Mucosa of rectum (tissue), 2 donors: ENCODE measurements around the gene CASP12.

Experiments used
- H3K27ac ChIP-seq, 2 donors: one replicate each; pipeline ENCODE4 v1.7.0; 2013; ENCODE audit warnings: inconsistent platforms in 2 of 2, low read depth in 2 of 2, low read length in 2 of 2
- H3K27me3 ChIP-seq, 2 donors: one replicate each; pipeline ENCODE4 v1.7.0; 2013; ENCODE audit warnings: low read length in 2 of 2; ENCODE audit not compliant: control insufficient read depth in 2 of 2, insufficient read depth in 2 of 2
- H3K36me3 ChIP-seq, 2 donors: one replicate each; pipeline ENCODE4 v1.7.0; 2013; ENCODE audit warnings: low read length in 2 of 2; ENCODE audit not compliant: control insufficient read depth in 2 of 2, insufficient read depth in 2 of 2
- H3K4me1 ChIP-seq, 2 donors: one replicate each; pipeline ENCODE4 v1.7.0; 2013; ENCODE audit warnings: low read length in 2 of 2, mild to moderate bottlenecking in 1 of 2; ENCODE audit not compliant: control insufficient read depth in 2 of 2, insufficient read depth in 2 of 2
- H3K4me3 ChIP-seq, 2 donors: one replicate each; pipeline ENCODE4 v1.7.0; 2013; ENCODE audit warnings: low read length in 2 of 2
- H3K9ac ChIP-seq, 2 donors: one replicate each; pipeline ENCODE4 v1.7.0; 2013; ENCODE audit warnings: low read length in 2 of 2, low read depth in 1 of 2, mild to moderate bottlenecking in 1 of 2
- H3K9me3 ChIP-seq, 2 donors: one replicate each; pipeline ENCODE4 v1.7.0; 2013; ENCODE audit warnings: low read length in 2 of 2; ENCODE audit not compliant: control insufficient read depth in 2 of 2
- donor health status: healthy.
- donor health status: Normal muscosa, but diverticular disease.

Gene CASP12

DNA sequence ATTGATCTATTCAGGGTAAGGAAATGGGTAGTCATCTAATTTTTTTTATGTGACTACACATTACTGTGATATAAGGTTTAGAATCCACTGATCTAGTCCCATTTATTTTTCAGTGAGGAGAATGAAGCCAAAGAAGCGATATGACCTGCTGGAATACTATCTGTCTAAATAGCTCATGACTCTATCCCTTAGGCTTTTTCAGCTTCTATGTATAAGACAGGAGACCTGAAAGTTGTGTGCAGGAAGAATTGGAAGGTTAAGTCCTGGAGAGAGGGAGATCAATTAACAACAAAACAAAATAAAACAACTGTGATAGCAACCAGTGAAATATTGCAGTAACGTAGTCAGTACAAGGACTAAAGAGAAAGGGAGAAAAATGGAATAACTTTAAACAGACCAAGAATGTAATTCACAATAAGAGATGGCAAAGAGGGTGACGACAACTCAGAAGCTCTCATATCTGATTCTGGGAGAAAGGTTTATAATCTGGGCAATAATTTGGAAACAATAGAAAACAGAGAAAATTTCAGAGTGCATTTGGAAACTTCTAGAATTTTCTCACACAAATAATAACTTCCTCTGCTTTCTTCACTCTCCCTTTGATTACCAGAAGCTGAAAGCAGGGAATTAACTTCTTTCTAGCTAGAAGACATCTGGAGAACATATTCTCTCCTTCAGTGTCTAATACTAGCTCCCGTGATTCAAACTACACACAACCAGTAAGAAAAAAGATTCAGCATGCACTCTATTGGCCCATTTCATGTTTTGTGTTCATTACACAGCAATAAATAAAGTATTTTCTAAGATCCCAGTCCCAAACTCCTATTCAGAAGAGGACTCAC lies 19.2 kb upstream of the CASP12 start:
- Histone ChIP-seq H3K27ac (peak overlapping the region; percentile 43 to 46), H3K4me3 (peak overlapping the region; percentile 67 to 70), H3K27me3 (no peaks in the 10 kb centered on the region), H3K36me3 (no peaks in the 10 kb centered on the region), H3K9ac (peak overlapping the region; percentile 35 to 58), H3K9me3 (no peaks in the 10 kb centered on the region), H3K4me1 (peaks cover 2 to 12% of the 10 kb centered on the region in 2 donors)

DNA sequence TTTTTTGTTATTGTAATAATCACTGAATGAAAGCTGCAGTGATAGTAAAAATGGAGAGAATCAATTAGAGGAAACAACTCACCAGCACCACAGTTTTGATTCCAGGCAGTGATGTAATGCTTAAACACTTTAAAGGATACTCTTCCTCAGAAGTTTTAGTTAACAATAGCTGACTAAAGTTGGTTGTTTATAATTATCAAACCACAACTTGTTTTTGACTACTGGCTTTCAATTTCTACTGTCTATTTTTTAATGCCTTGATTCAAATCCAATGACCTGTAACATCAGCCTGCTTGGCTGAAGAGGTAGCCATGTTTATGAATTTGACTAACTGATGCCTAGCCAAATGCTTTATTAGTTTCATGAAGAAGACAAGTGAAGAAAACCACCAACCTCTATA lies 18.2 kb upstream of the CASP12 start:
- H3K9ac ChIP-seq: no peak overlapping the region
- H3K27ac ChIP-seq: peak overlapping the region in 1 of 2 donors; percentile 34
- H3K4me3 ChIP-seq: no peak overlapping the region
- peaks cover 2 to 12% of the 10 kb centered on the region in 2 donors for H3K4me1 ChIP-seq
- H3K27me3 ChIP-seq: no peaks in the 10 kb centered on the region
- H3K36me3 ChIP-seq: no peaks in the 10 kb centered on the region
- no peaks in the 10 kb centered on the region for H3K9me3 ChIP-seq

DNA sequence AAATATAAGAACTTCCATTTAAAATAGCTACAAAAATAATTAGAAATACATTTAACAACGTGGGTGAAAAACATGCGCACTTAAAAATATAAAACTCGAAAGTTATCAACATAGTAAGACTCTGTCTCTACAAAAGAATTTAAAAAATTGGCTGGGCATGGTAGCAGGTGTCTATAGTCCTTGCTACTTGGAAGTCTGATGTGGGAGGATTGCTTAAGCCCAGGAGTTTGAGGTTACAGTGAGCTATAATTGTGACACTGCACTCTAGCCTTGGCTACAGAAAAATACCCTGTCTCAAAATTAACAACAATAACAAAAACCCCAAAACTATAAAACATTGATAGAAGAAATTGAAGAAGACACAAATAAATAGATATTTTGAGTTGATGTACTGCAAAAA lies 13.8 kb upstream of the CASP12 start:
- no peaks in the 10 kb centered on the region for H3K36me3 ChIP-seq
- H3K4me3 ChIP-seq: no peak overlapping the region
- no peaks in the 10 kb centered on the region for H3K9me3 ChIP-seq
- H3K4me1 ChIP-seq: peaks cover 2 to 3% of the 10 kb centered on the region in 2 donors
- H3K9ac ChIP-seq: no peak overlapping the region
- H3K27ac ChIP-seq: no peak overlapping the region
- H3K27me3 ChIP-seq: no peaks in the 10 kb centered on the region

GRCh38 chr11:104908186-104908531 lies 9.9 kb upstream of the CASP12 start:
- Histone ChIP-seq H3K9ac (no peak overlapping the region), H3K4me3 (no peak overlapping the region), H3K9me3 (no peaks in the 10 kb centered on the region), H3K36me3 (no peaks in the 10 kb centered on the region), H3K27me3 (no peaks in the 10 kb centered on the region), H3K27ac (no peak overlapping the region), H3K4me1 (no peaks in the 10 kb centered on the region)

GRCh38 chr11:104907521-104908185 lies 9.4 kb upstream of the CASP12 start:
- Histone ChIP-seq H3K9me3 (no peaks in the 10 kb centered on the region), H3K36me3 (no peaks in the 10 kb centered on the region), H3K9ac (no peak overlapping the region), H3K27ac (no peak overlapping the region), H3K4me3 (no peak overlapping the region), H3K27me3 (no peaks in the 10 kb centered on the region), H3K4me1 (no peaks in the 10 kb centered on the region)

DNA sequence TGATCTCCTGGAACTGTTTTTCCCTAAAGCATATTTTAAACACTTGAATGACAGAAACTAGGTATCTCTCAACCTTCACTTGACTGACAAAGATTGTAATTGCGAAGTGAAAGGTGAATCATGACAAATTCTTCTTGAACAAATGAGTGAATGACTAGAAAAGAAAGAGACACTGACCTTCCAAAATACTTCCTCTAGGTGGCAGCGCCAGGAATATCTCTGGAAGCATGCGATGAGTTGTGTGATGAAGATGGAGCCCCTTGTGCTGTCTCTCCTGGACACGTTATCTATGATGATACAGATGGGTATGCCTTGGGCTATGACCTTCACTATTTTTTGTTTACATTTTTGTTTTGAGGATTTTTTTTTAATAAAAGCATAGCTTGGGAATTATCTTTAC lies 7.0 kb upstream of the CASP12 start:
- H3K9me3 ChIP-seq: no peaks in the 10 kb centered on the region
- no peaks in the 10 kb centered on the region for H3K36me3 ChIP-seq
- no peaks in the 10 kb centered on the region for H3K27me3 ChIP-seq
- H3K27ac ChIP-seq: no peak overlapping the region
- H3K4me3 ChIP-seq: no peak overlapping the region
- H3K9ac ChIP-seq: no peak overlapping the region
- no peaks in the 10 kb centered on the region for H3K4me1 ChIP-seq

DNA sequence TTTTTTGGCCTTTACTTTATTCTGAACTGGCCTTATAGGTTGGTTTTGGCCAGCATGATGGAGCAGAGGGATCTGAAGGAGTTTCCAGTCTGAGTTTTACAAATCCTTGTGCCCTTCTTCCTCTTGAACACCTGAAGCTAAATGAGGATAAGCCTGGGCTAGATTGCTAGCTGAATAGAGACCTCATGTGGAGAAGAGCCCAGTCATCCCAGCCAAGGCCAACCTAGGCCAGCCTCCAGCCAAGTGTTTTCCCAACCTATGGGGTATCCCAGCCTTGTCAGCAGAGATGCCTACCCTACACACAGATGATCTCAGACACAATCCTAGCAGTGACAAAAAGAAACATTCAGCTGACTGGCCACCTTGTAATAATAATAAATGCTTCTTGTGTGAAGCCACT lies 966 bp upstream of the CASP12 start:
- Histone ChIP-seq H3K36me3 (no peaks in the 10 kb centered on the region), H3K27ac (no peak overlapping the region)

GRCh38 chr11:104898685-104899013 lies 389 bp upstream of the CASP12 start:
- Histone ChIP-seq H3K9ac (no peak overlapping the region), H3K27ac (peak overlapping the region; percentile 44 to 54), H3K36me3 (no peaks in the 10 kb centered on the region), H3K4me1 (no peaks in the 10 kb centered on the region), H3K4me3 (peak overlapping the region; percentile 6 to 62), H3K9me3 (no peaks in the 10 kb centered on the region), H3K27me3 (no peaks in the 10 kb centered on the region)

More for the DNA sequence above, 966 bp upstream of the CASP12 start:
- H3K27me3 ChIP-seq: no peaks in the 10 kb centered on the region
- no peaks in the 10 kb centered on the region for H3K9me3 ChIP-seq
- no peak overlapping the region for H3K4me3 ChIP-seq
- H3K4me1 ChIP-seq: no peaks in the 10 kb centered on the region
- H3K9ac ChIP-seq: no peak overlapping the region

DNA sequence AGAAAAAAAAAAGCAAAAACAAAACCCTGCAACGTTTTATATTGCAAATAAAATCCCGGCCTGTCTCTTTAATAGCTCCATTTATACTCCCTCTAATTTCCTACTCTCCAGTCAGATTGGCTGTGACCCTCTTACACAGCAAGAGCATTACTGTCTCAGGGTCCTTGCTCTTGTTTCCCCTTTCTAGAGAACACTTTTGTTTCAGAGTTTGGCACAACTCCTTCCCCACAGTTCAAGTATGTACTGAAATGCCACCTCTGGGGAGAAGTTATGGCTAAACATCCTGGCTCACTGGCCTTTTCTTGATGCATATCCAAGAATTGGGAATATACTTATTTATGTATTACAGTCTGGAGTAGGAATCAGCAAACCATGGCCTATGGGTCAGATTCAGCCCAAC lies 2.6 kb downstream of the CASP12 start:
- no peak overlapping the region for H3K27ac ChIP-seq
- H3K4me3 ChIP-seq: no peak overlapping the region
- no peaks in the 10 kb centered on the region for H3K4me1 ChIP-seq

DNA sequence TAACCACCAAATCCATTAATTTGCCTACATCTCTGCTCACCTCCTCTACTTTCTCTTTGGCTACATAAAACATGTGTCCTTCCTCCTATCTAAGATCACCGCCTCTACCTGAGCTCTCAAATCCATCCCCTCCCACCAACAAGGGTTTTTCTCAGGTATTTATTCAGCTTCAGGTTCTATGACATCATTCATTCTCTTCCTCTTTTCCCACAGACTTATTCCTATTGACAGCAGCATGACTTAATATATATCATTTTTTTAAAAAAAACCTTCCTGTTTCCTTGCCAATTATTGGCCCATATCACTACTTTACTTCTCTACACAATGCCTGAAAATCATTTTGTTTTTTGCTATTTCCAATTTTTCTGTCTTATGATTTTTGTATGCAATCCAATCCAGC lies 4.4 kb downstream of the CASP12 start:
- H3K4me3 ChIP-seq: no peak overlapping the region
- H3K9ac ChIP-seq: no peak overlapping the region
- no peaks in the 10 kb centered on the region for H3K4me1 ChIP-seq

More for the DNA sequence above, 2.6 kb downstream of the CASP12 start:
- Histone ChIP-seq H3K36me3 (no peaks in the 10 kb centered on the region), H3K9ac (no peak overlapping the region), H3K27me3 (no peaks in the 10 kb centered on the region), H3K9me3 (no peaks in the 10 kb centered on the region)

More for the DNA sequence above, 4.4 kb downstream of the CASP12 start:
- Histone ChIP-seq H3K9me3 (no peaks in the 10 kb centered on the region), H3K36me3 (no peaks in the 10 kb centered on the region), H3K27me3 (no peaks in the 10 kb centered on the region), H3K27ac (no peak overlapping the region)
